Measurements from ENCODE around the gene NMRK1.
A peak's percentile ranks its signal among the peaks of the same experiment; 100 is the strongest.

The NMRK1 gene

DNA sequence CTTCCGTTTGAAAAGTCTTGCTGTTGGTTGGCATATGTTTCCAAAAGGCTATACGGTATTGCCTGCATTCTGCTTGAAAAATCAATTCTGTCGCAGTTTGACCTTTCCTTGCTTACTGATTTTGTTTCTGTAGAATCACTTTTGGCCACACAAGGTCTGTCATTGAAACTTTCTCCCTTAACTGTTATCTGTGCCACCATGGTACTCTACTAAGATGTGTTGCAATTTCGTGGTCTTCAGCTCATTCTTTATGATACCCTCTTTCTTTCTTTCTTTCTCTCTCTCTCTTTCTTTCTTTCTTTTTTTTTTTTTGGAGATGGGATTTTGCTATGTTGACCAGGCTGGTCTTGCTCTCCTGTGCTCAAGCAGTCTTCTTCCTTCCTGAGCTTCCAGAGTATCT lies 4.8 kb upstream of the NMRK1 start:
- H3K79me2 ChIP-seq (ENCODE audit: control insufficient read depth, insufficient read depth, low read length, poor library complexity), result peaks cover 13% of the 10 kb centered on the region
- no peak overlapping the region for H2BK12ac ChIP-seq (ENCODE audit: low read length)
- no peaks in the 10 kb centered on the region for H3K9me3 ChIP-seq (ENCODE audit: insufficient read depth, low read depth, low read length)
- H3K27ac ChIP-seq (ENCODE audit: low read depth, low read length), result no peak overlapping the region
- WGBS (ENCODE audit: extremely low coverage, insufficient coverage, insufficient read length), result no CpG with 5 or more reads among the region's 4 CpGs
- peaks cover 12% of the 10 kb centered on the region for H3K79me1 ChIP-seq (ENCODE audit: low read length)
- no peak overlapping the region for H2AK5ac ChIP-seq (ENCODE audit: low read length)
- no peak overlapping the region for H3K14ac ChIP-seq (ENCODE audit: low read length)
- no peak for DNase-seq
- H4K12ac ChIP-seq (ENCODE audit: low read depth, low read length), result no peak overlapping the region
- no peak overlapping the region for H2BK120ac ChIP-seq (ENCODE audit: insufficient read depth, low read length, poor library complexity)
- H4K8ac ChIP-seq (ENCODE audit: low read depth, low read length), result no peak overlapping the region
- no peak overlapping the region for H3K4me2 ChIP-seq (ENCODE audit: low read length)
- H2AFZ ChIP-seq (ENCODE audit: insufficient read depth, low read length, poor library complexity), result no peak overlapping the region
- H3K36me3 ChIP-seq (ENCODE audit: control insufficient read depth in 1 of 2, insufficient read depth in 2 of 2, low read length in 2 of 2), result no peaks in the 10 kb centered on the region
- no peak overlapping the region for H3K18ac ChIP-seq (ENCODE audit: low read length)
- no peak overlapping the region for H2BK5ac ChIP-seq (ENCODE audit: low read depth, low read length, poor library complexity)
- H4K91ac ChIP-seq (ENCODE audit: low read depth, low read length), result no peak overlapping the region
- peak overlapping the region; percentile 9 for H3K4ac ChIP-seq (ENCODE audit: low read depth, low read length)
- no peak overlapping the region for H3K23ac ChIP-seq (ENCODE audit: low read length)
- H3K27me3 ChIP-seq (ENCODE audit: insufficient read depth, low read length), result no peaks in the 10 kb centered on the region
- H3K4me3 ChIP-seq (ENCODE audit: low read depth, low read length), result no peak overlapping the region
- peaks cover 7 to 21% of the 10 kb centered on the region in 2 experiments for H3K4me1 ChIP-seq (ENCODE audit: control insufficient read depth in 1 of 2, insufficient read depth in 2 of 2, low read length in 2 of 2)
- H3K9ac ChIP-seq (ENCODE audit: low read length), result no peak overlapping the region

GRCh38 chr9:75090579-75090978 lies 2.6 kb upstream of the NMRK1 start:
- no peak overlapping the region for H3K18ac ChIP-seq (ENCODE audit: low read length)
- no peaks in the 10 kb centered on the region for H3K36me3 ChIP-seq (ENCODE audit: control insufficient read depth in 1 of 2, insufficient read depth in 2 of 2, low read length in 2 of 2)
- H3K27ac ChIP-seq (ENCODE audit: low read depth, low read length), result no peak overlapping the region
- H3K4ac ChIP-seq (ENCODE audit: low read depth, low read length), result no peak overlapping the region
- no peak overlapping the region for H4K12ac ChIP-seq (ENCODE audit: low read depth, low read length)
- no peak overlapping the region for H3K14ac ChIP-seq (ENCODE audit: low read length)
- no peak for DNase-seq
- peaks cover 9 to 18% of the 10 kb centered on the region in 2 experiments for H3K4me1 ChIP-seq (ENCODE audit: control insufficient read depth in 1 of 2, insufficient read depth in 2 of 2, low read length in 2 of 2)
- no peaks in the 10 kb centered on the region for H3K27me3 ChIP-seq (ENCODE audit: insufficient read depth, low read length)
- H2BK5ac ChIP-seq (ENCODE audit: low read depth, low read length, poor library complexity), result no peak overlapping the region
- H3K4me2 ChIP-seq (ENCODE audit: low read length), result no peak overlapping the region
- H3K9me3 ChIP-seq (ENCODE audit: insufficient read depth, low read depth, low read length), result no peaks in the 10 kb centered on the region
- no peak overlapping the region for H3K23ac ChIP-seq (ENCODE audit: low read length)
- H3K9ac ChIP-seq (ENCODE audit: low read length), result no peak overlapping the region
- H3K79me2 ChIP-seq (ENCODE audit: control insufficient read depth, insufficient read depth, low read length, poor library complexity), result peaks cover 16% of the 10 kb centered on the region
- no peak overlapping the region for H3K4me3 ChIP-seq (ENCODE audit: low read depth, low read length)
- peaks cover 20% of the 10 kb centered on the region for H3K79me1 ChIP-seq (ENCODE audit: low read length)
- no peak overlapping the region for H4K91ac ChIP-seq (ENCODE audit: low read depth, low read length)
- no peak overlapping the region for H2AK5ac ChIP-seq (ENCODE audit: low read length)
- H4K8ac ChIP-seq (ENCODE audit: low read depth, low read length), result no peak overlapping the region
- no peak overlapping the region for H2AFZ ChIP-seq (ENCODE audit: insufficient read depth, low read length, poor library complexity)
- no peak overlapping the region for H2BK120ac ChIP-seq (ENCODE audit: insufficient read depth, low read length, poor library complexity)
- no peak overlapping the region for H2BK12ac ChIP-seq (ENCODE audit: low read length)
- WGBS (ENCODE audit: extremely low coverage, insufficient coverage, insufficient read length), result no CpG with 5 or more reads among the region's 4 CpGs

DNA sequence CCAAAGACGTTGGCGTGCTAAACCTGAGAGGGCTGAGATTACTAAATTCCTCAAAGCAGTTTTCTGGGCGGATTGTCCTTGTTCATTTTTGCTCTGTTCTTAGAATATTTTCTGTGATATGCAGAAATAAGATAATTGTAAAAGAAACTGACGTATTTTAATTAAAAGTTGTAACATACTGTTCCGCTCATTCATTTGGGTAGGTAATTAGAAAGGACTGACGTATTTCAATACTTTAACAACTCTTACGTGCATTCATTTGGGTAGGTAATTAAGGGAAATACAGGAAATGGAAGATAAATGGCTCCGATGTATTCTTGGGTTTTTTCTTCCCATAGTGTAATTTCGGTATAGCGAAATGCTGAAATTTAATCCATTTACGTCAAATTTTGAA lies 1.4 kb upstream of the NMRK1 start:
- Histone ChIP-seq H2BK12ac (ENCODE audit: low read length) (no peak overlapping the region), H3K27me3 (ENCODE audit: insufficient read depth, low read length) (no peaks in the 10 kb centered on the region), H3K9me3 (ENCODE audit: insufficient read depth, low read depth, low read length) (no peaks in the 10 kb centered on the region), H3K4me1 (ENCODE audit: control insufficient read depth in 1 of 2, insufficient read depth in 2 of 2, low read length in 2 of 2) (peaks cover 6 to 13% of the 10 kb centered on the region in 2 experiments), H3K36me3 (ENCODE audit: control insufficient read depth in 1 of 2, insufficient read depth in 2 of 2, low read length in 2 of 2) (no peaks in the 10 kb centered on the region), H2AK5ac (ENCODE audit: low read length) (no peak overlapping the region), H3K23ac (ENCODE audit: low read length) (no peak overlapping the region), H2BK5ac (ENCODE audit: low read depth, low read length, poor library complexity) (no peak overlapping the region), H4K8ac (ENCODE audit: low read depth, low read length) (peak overlapping the region; percentile 51), H3K27ac (ENCODE audit: low read depth, low read length) (peak overlapping the region; percentile 43), H3K4ac (ENCODE audit: low read depth, low read length) (peak overlapping the region; percentile 52), H2AFZ (ENCODE audit: insufficient read depth, low read length, poor library complexity) (no peak overlapping the region), H3K79me2 (ENCODE audit: control insufficient read depth, insufficient read depth, low read length, poor library complexity) (peaks cover 14% of the 10 kb centered on the region), H3K14ac (ENCODE audit: low read length) (no peak overlapping the region), H4K91ac (ENCODE audit: low read depth, low read length) (no peak overlapping the region), H3K79me1 (ENCODE audit: low read length) (peaks cover 17% of the 10 kb centered on the region), H3K9ac (ENCODE audit: low read length) (no peak overlapping the region), H2BK120ac (ENCODE audit: insufficient read depth, low read length, poor library complexity) (no peak overlapping the region), H3K18ac (ENCODE audit: low read length) (no peak overlapping the region), H3K4me3 (ENCODE audit: low read depth, low read length) (peak overlapping the region; percentile 82), H4K12ac (ENCODE audit: low read depth, low read length) (no peak overlapping the region), H3K4me2 (ENCODE audit: low read length) (peak overlapping the region; percentile 64)
- DNase-seq, result no peak
- no CpG with 5 or more reads among the region's 11 CpGs for WGBS (ENCODE audit: extremely low coverage, insufficient coverage, insufficient read length)

DNA sequence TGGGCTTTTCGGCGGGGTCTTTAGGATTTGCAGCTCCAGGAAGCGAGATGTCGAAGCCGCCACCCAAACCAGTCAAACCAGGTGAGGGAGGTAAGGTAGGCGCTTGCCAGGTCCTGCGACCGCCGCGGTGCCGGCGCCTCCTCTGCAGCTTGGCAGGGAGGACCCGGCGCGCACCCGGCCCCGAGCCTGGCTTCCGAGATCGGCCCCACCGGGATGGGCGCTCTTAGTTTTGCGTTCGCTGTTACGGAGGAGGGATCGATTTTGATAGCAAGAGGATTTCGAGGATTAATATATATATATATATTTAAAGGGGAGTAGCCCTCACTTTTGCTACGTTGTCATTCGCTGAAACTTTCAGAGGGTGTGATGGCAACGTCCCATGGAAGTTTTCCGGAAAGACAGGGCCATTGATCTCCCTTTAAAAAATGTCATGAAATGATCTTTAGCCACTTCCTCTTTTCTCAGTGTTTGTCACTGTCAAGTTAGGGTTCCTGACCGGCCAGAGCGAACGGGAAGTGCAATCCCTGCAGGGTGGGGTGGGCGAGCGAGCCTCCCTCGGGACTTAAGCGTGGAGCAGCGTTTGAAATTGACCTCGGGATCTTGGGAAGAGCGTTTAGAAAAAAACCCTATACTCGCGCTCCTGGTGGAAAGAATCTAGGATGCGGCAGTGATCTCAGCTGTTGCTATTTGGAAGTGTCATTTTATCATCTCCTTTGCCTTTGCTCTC lies 854 bp upstream of the NMRK1 start:
- Histone ChIP-seq H3K4ac (ENCODE audit: low read depth, low read length) (peak overlapping the region; percentile 93), H3K9ac (ENCODE audit: low read length) (peak overlapping the region; percentile 78), H3K79me1 (ENCODE audit: low read length) (peaks cover 17% of the 10 kb centered on the region), H3K9me3 (ENCODE audit: insufficient read depth, low read depth, low read length) (no peaks in the 10 kb centered on the region), H4K12ac (ENCODE audit: low read depth, low read length) (peak overlapping the region; percentile 83), H4K8ac (ENCODE audit: low read depth, low read length) (peak overlapping the region; percentile 84), H3K36me3 (ENCODE audit: control insufficient read depth in 1 of 2, insufficient read depth in 2 of 2, low read length in 2 of 2) (no peaks in the 10 kb centered on the region), H4K91ac (ENCODE audit: low read depth, low read length) (peak overlapping the region; percentile 91), H3K4me1 (ENCODE audit: control insufficient read depth in 1 of 2, insufficient read depth in 2 of 2, low read length in 2 of 2) (peaks cover 9 to 17% of the 10 kb centered on the region in 2 experiments), H3K23ac (ENCODE audit: low read length) (no peak overlapping the region), H2BK5ac (ENCODE audit: low read depth, low read length, poor library complexity) (peak overlapping the region; percentile 96), H2BK120ac (ENCODE audit: insufficient read depth, low read length, poor library complexity) (peak overlapping the region; percentile 95), H3K79me2 (ENCODE audit: control insufficient read depth, insufficient read depth, low read length, poor library complexity) (peaks cover 14% of the 10 kb centered on the region), H2AFZ (ENCODE audit: insufficient read depth, low read length, poor library complexity) (peak overlapping the region; percentile 97), H3K27ac (ENCODE audit: low read depth, low read length) (peak overlapping the region; percentile 87), H3K14ac (ENCODE audit: low read length) (peak overlapping the region; percentile 91), H3K27me3 (ENCODE audit: insufficient read depth, low read length) (no peaks in the 10 kb centered on the region), H3K4me2 (ENCODE audit: low read length) (peak overlapping the region; percentile 64), H3K18ac (ENCODE audit: low read length) (peak overlapping the region; percentile 91), H2BK12ac (ENCODE audit: low read length) (peak overlapping the region; percentile 72), H2AK5ac (ENCODE audit: low read length) (no peak overlapping the region), H3K4me3 (ENCODE audit: low read depth, low read length) (peak overlapping the region; percentile 82)
- DNase-seq, result peak; percentile 77 to 85
- WGBS (ENCODE audit: extremely low coverage, insufficient coverage, insufficient read length), result no CpG with 5 or more reads among the region's 43 CpGs
